DMS 273 treated with DMSO at 0.1 percent for 48 hours (cell line): ENCODE data around the gene PRSS36.
"Not testable (repeated sequence)": the region's sequence is repeated elsewhere in the genome, so short reads cannot be mapped to it uniquely, and the experiment has no call there.

ENCODE experiments used
- DNase-seq: peaks from one replicate; lab custom pipeline; 2025; lab: John Stamatoyannopoulos, UW

Gene PRSS36

GRCh38 chr16:31149894-31150890 lies at the start of gene PRSS36:
PRSS36 (minus strand) TSS chr16:31150066; CDS start chr16:31150035, 31 bp downstream.
- DNase-seq = no peak

- DNase-seq = no peak
Measured at GRCh38 chr16:31199430-31200041, 49.7 kb upstream of the PRSS36 start.

- no peak for DNase-seq
Measured at GRCh38 chr16:31198207-31198882, 48.5 kb upstream of the PRSS36 start.

- DNase-seq = no peak
Measured at GRCh38 chr16:31196324-31197088, 46.6 kb upstream of the PRSS36 start.

- DNase-seq = not testable (repeated sequence)
Measured at GRCh38 chr16:31195861-31196260, 46.0 kb upstream of the PRSS36 start.

GRCh38 chr16:31194898-31195297 lies 45.0 kb upstream of the PRSS36 start:
- no peak for DNase-seq

GRCh38 chr16:31193874-31194273 lies 44.0 kb upstream of the PRSS36 start:
- DNase-seq = no peak

- DNase-seq = no peak
Measured at GRCh38 chr16:31192856-31193642, 43.2 kb upstream of the PRSS36 start.

GRCh38 chr16:31191697-31192428 lies 42.0 kb upstream of the PRSS36 start:
- DNase-seq = no peak

GRCh38 chr16:31190818-31191444 lies 41.1 kb upstream of the PRSS36 start:
- DNase-seq = no peak

- no peak for DNase-seq
Measured at GRCh38 chr16:31190061-31190460, 40.2 kb upstream of the PRSS36 start.

- no peak for DNase-seq
Measured at GRCh38 chr16:31189412-31189778, 39.5 kb upstream of the PRSS36 start.

- no peak for DNase-seq
Measured at GRCh38 chr16:31188450-31189411, 38.9 kb upstream of the PRSS36 start.

- DNase-seq = no peak
Measured at GRCh38 chr16:31187808-31188189, 37.9 kb upstream of the PRSS36 start.

GRCh38 chr16:31186930-31187807 lies 37.3 kb upstream of the PRSS36 start:
- DNase-seq = no peak

GRCh38 chr16:31186176-31186575 lies 36.3 kb upstream of the PRSS36 start:
- DNase-seq = no peak

- no peak for DNase-seq
Measured at GRCh38 chr16:31185339-31185738, 35.5 kb upstream of the PRSS36 start.

- DNase-seq = no peak
Measured at GRCh38 chr16:31184888-31185287, 35.0 kb upstream of the PRSS36 start.
